ENCODE results near the gene GLI3. TPM values are rescaled to one million over a fixed set of nuclear protein-coding genes. Genes with fewer than 3 reads are reported as not detected.

The GLI3 gene
- total RNA-seq, 1 experiment from 2014 or later, result not detected

- DNase-seq, result no peak
- peak overlapping the region; percentile 46; the same call in 1 of the 2 replicates for H3K4me2 ChIP-seq
- no TSS peak for BruUV-seq (replicated peaks)
- H3K27ac ChIP-seq, result peak overlapping the region; percentile 44
- H3K79me2 ChIP-seq (ENCODE audit: low read depth), result no peaks in the 10 kb centered on the region
- H3K4me1 ChIP-seq (replicated peaks; ENCODE audit: insufficient read depth), result peaks cover 17% of the 10 kb centered on the region
- H3K36me3 ChIP-seq (ENCODE audit: low read depth), result no peaks in the 10 kb centered on the region
- H2AFZ ChIP-seq, result peak overlapping the region; percentile 42; the same call in 1 of the 2 replicates
- no peaks in the 10 kb centered on the region for H3K9me2 ChIP-seq (ENCODE audit: insufficient read depth)
- no peaks in the 10 kb centered on the region for H3K9me3 ChIP-seq (ENCODE audit: insufficient read depth, low read depth)
- peaks cover 6% of the 10 kb centered on the region; the same call in 1 of the 2 replicates for H3F3A ChIP-seq (ENCODE audit: insufficient read depth, low read depth)
- POLR2A ChIA-PET (ENCODE audit: unreplicated experiment), result no interaction called here
- intact Hi-C loops (cut with micrococcal nuclease; ENCODE audit: unreplicated experiment), result no loop called here
- H3K4me3 ChIP-seq, result no peak overlapping the region
- CTCF ChIA-PET, result no interaction called here
- TF ChIP-seq CTCF (conservative IDR thresholded peaks at IDR 0.05), result no peak
- no peak for TF ChIP-seq EZH2 (IDR thresholded peaks at IDR 0.05; ENCODE audit: low read depth)
- no peaks in the 10 kb centered on the region for H4K20me1 ChIP-seq (ENCODE audit: insufficient read depth)
- no peaks in the 10 kb centered on the region for H3K27me3 ChIP-seq (ENCODE audit: insufficient read depth, low read depth)
Measured at GRCh38 chr7:41915871-41916270, 321.1 kb downstream of the GLI3 start.

- TF ChIP-seq CTCF (conservative IDR thresholded peaks at IDR 0.05) (no peak), EZH2 (IDR thresholded peaks at IDR 0.05; ENCODE audit: low read depth) (no peak)
- no peaks in the 10 kb centered on the region for H3K9me2 ChIP-seq (ENCODE audit: insufficient read depth)
- peaks cover 6% of the 10 kb centered on the region; the same call in 1 of the 2 replicates for H3F3A ChIP-seq (ENCODE audit: insufficient read depth, low read depth)
- intact Hi-C loops (cut with micrococcal nuclease; ENCODE audit: unreplicated experiment), result no loop called here
- ChIA-PET CTCF (no interaction called here), POLR2A (ENCODE audit: unreplicated experiment) (no interaction called here)
- H3K4me1 ChIP-seq (replicated peaks; ENCODE audit: insufficient read depth), result peaks cover 17% of the 10 kb centered on the region
- no peaks in the 10 kb centered on the region for H3K9me3 ChIP-seq (ENCODE audit: insufficient read depth, low read depth)
- no TSS peak for BruUV-seq (replicated peaks)
- no peaks in the 10 kb centered on the region for H3K27me3 ChIP-seq (ENCODE audit: insufficient read depth, low read depth)
- H4K20me1 ChIP-seq (ENCODE audit: insufficient read depth), result no peaks in the 10 kb centered on the region
- H3K79me2 ChIP-seq (ENCODE audit: low read depth), result no peaks in the 10 kb centered on the region
- H3K4me3 ChIP-seq, result no peak overlapping the region
- H3K27ac ChIP-seq, result no peak overlapping the region
- no peaks in the 10 kb centered on the region for H3K36me3 ChIP-seq (ENCODE audit: low read depth)
- DNase-seq, result no peak
- H2AFZ ChIP-seq, result no peak overlapping the region
- no peak overlapping the region for H3K4me2 ChIP-seq
Measured at GRCh38 chr7:41912851-41913567, 324.0 kb downstream of the GLI3 start.

- BruUV-seq (replicated peaks), result no TSS peak
- Histone ChIP-seq H3K36me3 (ENCODE audit: low read depth) (no peaks in the 10 kb centered on the region), H3F3A (ENCODE audit: insufficient read depth, low read depth) (peaks cover 6% of the 10 kb centered on the region; the same call in 1 of the 2 replicates), H3K4me3 (no peak overlapping the region), H3K9me3 (ENCODE audit: insufficient read depth, low read depth) (no peaks in the 10 kb centered on the region), H2AFZ (no peak overlapping the region), H3K4me2 (no peak overlapping the region), H3K79me2 (ENCODE audit: low read depth) (no peaks in the 10 kb centered on the region), H3K4me1 (replicated peaks; ENCODE audit: insufficient read depth) (peaks cover 17% of the 10 kb centered on the region), H3K27ac (no peak overlapping the region), H3K9me2 (ENCODE audit: insufficient read depth) (no peaks in the 10 kb centered on the region), H3K27me3 (ENCODE audit: insufficient read depth, low read depth) (no peaks in the 10 kb centered on the region), H4K20me1 (ENCODE audit: insufficient read depth) (no peaks in the 10 kb centered on the region)
- intact Hi-C loops (cut with micrococcal nuclease; ENCODE audit: unreplicated experiment), result no loop called here
- ChIA-PET POLR2A (ENCODE audit: unreplicated experiment) (no interaction called here), CTCF (no interaction called here)
- DNase-seq, result no peak
- TF ChIP-seq CTCF (conservative IDR thresholded peaks at IDR 0.05) (no peak), EZH2 (IDR thresholded peaks at IDR 0.05; ENCODE audit: low read depth) (no peak)
Measured at GRCh38 chr7:41912426-41912825, 324.6 kb downstream of the GLI3 start.
